GM12878 (cell line): Measurements from ENCODE around the gene CAPN15. TPM values are rescaled to one million over a fixed set of nuclear protein-coding genes. Genes with fewer than 3 reads are reported as not detected.

Source experiments
- ATAC-seq: fragments of 200-7000 bp; cut with Tn5 transposase; 3 replicates; pipeline ENCODE4 v1.9.1; 2020; ENCODE audit warnings: mild to moderate bottlenecking, moderate library complexity
- BruUV-seq: library from RNA; stranded (reverse); fragments of 400-500 nt; replicated peaks from 2 replicates; lab custom pipeline; 2021; lab: Mats Ljungman, UMichigan
- CTCF ChIA-PET: fragments of 300-600 bp; sonication (Branson Sonifier 250); formaldehyde crosslinking; extraction: SDS; loops from one replicate; lab custom pipeline; 2021; ENCODE audit warnings: inconsistent platforms; lab: Yijun Ruan, JAX
- POLR2A ChIA-PET: fragments of 350-600 bp; formaldehyde crosslinking; extraction: SDS; loops from one replicate; lab custom pipeline; 2021; ENCODE audit warnings: inconsistent platforms; lab: Charles Lee
- RAD21 ChIA-PET: fragments of 300-600 bp; sonication (Branson Sonifier 250); formaldehyde crosslinking; loops from one replicate; lab custom pipeline; 2023; ENCODE audit warnings: antibody characterized with exemption; ENCODE audit not compliant: unreplicated experiment; lab: Charles Lee
- SMC1A ChIA-PET: fragments of 300-600 bp; sonication (Branson Sonifier 250); formaldehyde crosslinking; loops from one replicate; lab custom pipeline; 2023; ENCODE audit not compliant: unreplicated experiment, uncharacterized antibody; lab: Charles Lee
- DNase-seq: peaks from one replicate; pipeline ENCODE4 v3.0.0-alpha.2; 2011; ENCODE audit warnings: low read depth, low spot score
- FAIRE-seq: peaks from 3 replicates; lab custom pipeline; 2011; peaks lifted over from hg19 to GRCh38; lab: Jason Lieb, UNC
- H2AFZ ChIP-seq: 2 replicates; pipeline ENCODE4 v1.6.0; 2011; ENCODE audit warnings: low read depth, low read length, control low read depth; ENCODE audit not compliant: control insufficient read depth
- H3K27ac ChIP-seq: 2 replicates; pipeline ENCODE4 v1.5.1; 2011; ENCODE audit warnings: control low read depth; ENCODE audit not compliant: control insufficient read depth, insufficient read depth
- H3K27me3 ChIP-seq, 2 experiments: replicated peaks in 1 of 2; 2 replicates each; pipeline versions ENCODE4 v1.6.0 to v1.6.1; 2011; ENCODE audit warnings: low read length in 1 of 2; ENCODE audit not compliant: control insufficient read depth in 2 of 2, insufficient read depth in 2 of 2
- H3K36me3 ChIP-seq, 2 experiments: 2 replicates each; pipeline ENCODE4 v1.5.1; 2011; ENCODE audit warnings: low read length in 1 of 2; ENCODE audit not compliant: control insufficient read depth in 2 of 2, insufficient read depth in 2 of 2
- H3K4me1 ChIP-seq: 2 replicates; pipeline ENCODE4 v1.6.1; 2011; ENCODE audit warnings: mild to moderate bottlenecking, low read length, moderate library complexity, mixed read lengths; ENCODE audit not compliant: control insufficient read depth, insufficient read depth
- H3K4me2 ChIP-seq: 2 replicates; pipeline ENCODE4 v1.6.0; 2011; ENCODE audit warnings: control low read depth; ENCODE audit not compliant: control insufficient read depth, insufficient read depth
- H3K4me3 ChIP-seq: fragments of 200-600 bp; sonication (generic); 2 replicates; pipeline ENCODE4 v1.5.1; 2016
- H3K79me2 ChIP-seq: 2 replicates; pipeline ENCODE4 v1.6.0; 2011; ENCODE audit warnings: low read length; ENCODE audit not compliant: control insufficient read depth, insufficient read depth
- H3K9ac ChIP-seq: 2 replicates; pipeline ENCODE4 v1.8.0; 2011; ENCODE audit warnings: low read length, control low read depth, mixed read lengths; ENCODE audit not compliant: control insufficient read depth, insufficient read depth
- H3K9me3 ChIP-seq: replicated peaks from 3 replicates; pipeline ENCODE4 v1.5.1; 2011; ENCODE audit warnings: mild to moderate bottlenecking, low read length; ENCODE audit not compliant: control insufficient read depth, insufficient read depth
- H4K20me1 ChIP-seq: 2 replicates; pipeline ENCODE4 v1.6.0; 2011; ENCODE audit not compliant: control insufficient read depth, insufficient read depth
- CTCF ChIP-seq, 3 experiments: IDR thresholded peaks in 2 of 3; conservative IDR thresholded peaks in 1 of 3; 2 replicates each; pipeline ENCODE4 v1.5.1; 2011; ENCODE audit warnings: low read depth in 3 of 3, low read length in 3 of 3, mild to moderate bottlenecking in 3 of 3, control low read depth in 2 of 3, moderate library complexity in 2 of 3, inconsistent platforms in 1 of 3, mixed read lengths in 1 of 3; ENCODE audit not compliant: control insufficient read depth in 2 of 3, insufficient read depth in 1 of 3; ENCODE audit errors: extremely low read depth in 1 of 3
- RELB ChIP-seq: fragments of 450-650 bp; IDR thresholded peaks from 2 replicates; pipeline ENCODE4 v1.6.1; 2017; ENCODE audit warnings: low read depth, mild to moderate bottlenecking, moderate library complexity
- ZSCAN29 ChIP-seq: fragments of 450-650 bp; IDR thresholded peaks from 2 replicates; pipeline ENCODE4 v1.6.1; 2017; ENCODE audit warnings: mild to moderate bottlenecking, moderate library complexity
- WGBS: methylation state at CpG from one replicate; pipeline ENCODE4 v1.1.6; 2016; ENCODE audit warnings: low lambda C conversion rate; ENCODE audit not compliant: insufficient replicate concordance, insufficient coverage; ENCODE audit errors: missing lambda C conversion rate; 5-methylcytosine and 5-hydroxymethylcytosine counted together
- in situ Hi-C: fragments of 300-500 bp; cut with MboI; formaldehyde crosslinking; loops from 9 replicates; pipeline ENCODE4 v1.14.3; 2018; ENCODE audit warnings: mixed read lengths
- intact Hi-C: fragments of 100-400 bp; cut with micrococcal nuclease; formaldehyde crosslinking; loops from one replicate; pipeline ENCODE4 v1.14.2; 2022; ENCODE audit not compliant: unreplicated experiment
- polyA plus RNA-seq, 11 experiments: library from polyadenylated mRNA; depleted of rRNA in 4 of 11; unstranded in 6 of 11; stranded (reverse) in 5 of 11; fragments of >200 nt; fragmentation: Nextera tagmentation in 4 of 11; fragmentation: Illumina TruSeq in 1 of 11; extraction: Ambion mirVana in 4 of 11; extraction: Trizol in 1 of 11; gene quantifications; 1 replicate in 1 of 11; 2 replicates in 10 of 11; pipeline versions ENCODE4 v1.2.1 to v1.2.3, GENCODE V29; 2011 to 2016; ENCODE audit warnings: inconsistent platforms in 2 of 11, missing spikeins in 2 of 11, low read depth in 1 of 11
- total RNA-seq, 4 experiments: library from RNA; depleted of rRNA in 3 of 4; stranded (reverse); fragments of >200 nt in 3 of 4; fragmentation: Illumina TruSeq in 1 of 4; extraction: Trizol in 1 of 4; gene quantifications; 2 replicates each; pipeline versions ENCODE4 v1.2.1 to v1.2.3, GENCODE V29; 2013 to 2021

Gene CAPN15
- total and polyA plus RNA-seq, 10 of the 15 experiments (the other 5 are each of a cell fraction or from before 2014, with no cell fraction given) = 0.40 to 78.5 (median 8.3) TPM

GRCh38 chr16:531494-532125 is 4.1 kb downstream of the CAPN15 start:
- in situ Hi-C loops = loop anchor here (5.0 kb wide), 1 partner anchor 36 kb away; the partner anchor contains the start of genes NHLRC4 and PIGQ
- Histone ChIP-seq H3K9me3 (no peaks in the 10 kb centered on the region), H3K27ac (no peak overlapping the region), H2AFZ (no peak overlapping the region), H3K9ac (no peak overlapping the region), H3K4me3 (no peak overlapping the region), H3K27me3 (no peaks in the 10 kb centered on the region), H3K36me3 (peaks cover 0 to 13% of the 10 kb centered on the region in 2 experiments; a peak in 3 of 4 replicates), H3K4me1 (peaks cover 5% of the 10 kb centered on the region; the same call in 1 of the 2 replicates), H4K20me1 (no peaks in the 10 kb centered on the region), H3K79me2 (peaks cover 50% of the 10 kb centered on the region), H3K4me2 (no peak overlapping the region)
- ATAC-seq (no peak), DNase-seq (no peak), FAIRE-seq (no peak)
- BruUV-seq = no TSS peak
- intact Hi-C loops = no loop called here
- WGBS = 78% methylated on average over 16 of the region's 16 CpGs
- SMC1A ChIA-PET = no interaction called here
- POLR2A ChIA-PET = no interaction called here
- no peak for TF ChIP-seq RELB
- TF ChIP-seq ZSCAN29 = no peak
- no peak for TF ChIP-seq CTCF (IDR thresholded peaks at IDR 0.05 in 2 of 3, conservative IDR thresholded peaks at IDR 0.05 in 1 of 3; ENCODE audit: control insufficient read depth in 2 of 3, extremely low read depth in 1 of 3, insufficient read depth in 1 of 3, low read depth in 3 of 3, low read length in 3 of 3)
- RAD21 ChIA-PET = no interaction called here
- CTCF ChIA-PET = interaction anchor here (1.7 kb wide), 1 partner anchor 9 kb away, joined by 3 read pairs; no protein-coding TSS in a partner anchor
